HG03066 (cell line): ENCODE results near the gene AGAP1.

Experiments
- ATAC-seq: cut with Tn5 transposase; IDR thresholded peaks from one replicate; pipeline ENCODE4 v1.9.1; 2021; ENCODE audit warnings: low read depth; ENCODE audit not compliant: unreplicated experiment

The AGAP1 gene

DNA sequence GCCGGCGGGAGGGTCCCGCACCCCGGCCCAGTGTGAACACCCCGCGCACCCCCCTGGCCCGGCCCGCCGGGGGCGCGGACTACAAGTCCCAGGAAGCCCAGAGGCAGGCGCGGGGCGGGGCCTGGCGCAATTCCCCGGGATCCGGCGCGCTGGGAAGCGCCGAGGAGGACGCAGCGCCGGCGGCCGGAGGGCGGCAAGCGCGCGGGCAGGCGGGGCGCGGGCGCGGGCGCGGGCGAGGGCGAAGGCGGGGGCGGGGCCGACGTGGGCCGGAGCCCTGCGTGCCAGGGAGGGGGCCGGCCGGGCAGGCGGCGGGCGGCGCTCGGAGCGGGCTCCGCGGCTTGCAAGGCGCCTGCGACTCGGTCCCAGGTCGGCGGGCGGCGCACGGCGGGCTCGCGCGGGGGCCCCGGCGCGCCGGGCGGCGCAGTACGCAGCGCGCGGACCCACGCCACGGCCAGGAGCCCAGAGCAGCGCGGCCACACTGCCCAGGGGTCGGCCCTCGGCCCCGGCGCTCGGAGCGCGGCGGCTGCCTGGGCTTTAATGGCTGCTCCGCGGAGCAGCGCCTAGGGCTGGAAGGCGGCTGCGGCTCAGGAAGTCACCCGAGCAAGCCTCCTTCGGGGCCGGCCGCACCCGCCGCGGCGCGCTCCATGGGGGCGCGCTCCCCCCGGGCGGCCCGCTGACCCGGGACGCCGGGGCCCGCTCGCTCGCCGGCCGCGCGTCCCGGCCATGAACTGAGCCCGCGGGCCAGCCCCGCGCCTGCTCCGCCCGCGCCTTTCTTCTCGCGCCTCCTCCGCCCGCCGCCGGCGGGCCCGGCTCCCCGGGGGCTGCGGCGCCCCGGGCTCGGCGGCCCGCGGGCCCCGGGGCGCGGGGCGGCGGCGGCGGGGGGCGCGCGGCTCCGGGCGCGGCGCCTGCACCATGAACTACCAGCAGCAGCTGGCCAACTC, at the start of gene AGAP1:
Gene AGAP1, plus strand, starts transcription at position 269 of the 941 bp plus-strand sequence.
- ATAC-seq, result peak; percentile 52

DNA sequence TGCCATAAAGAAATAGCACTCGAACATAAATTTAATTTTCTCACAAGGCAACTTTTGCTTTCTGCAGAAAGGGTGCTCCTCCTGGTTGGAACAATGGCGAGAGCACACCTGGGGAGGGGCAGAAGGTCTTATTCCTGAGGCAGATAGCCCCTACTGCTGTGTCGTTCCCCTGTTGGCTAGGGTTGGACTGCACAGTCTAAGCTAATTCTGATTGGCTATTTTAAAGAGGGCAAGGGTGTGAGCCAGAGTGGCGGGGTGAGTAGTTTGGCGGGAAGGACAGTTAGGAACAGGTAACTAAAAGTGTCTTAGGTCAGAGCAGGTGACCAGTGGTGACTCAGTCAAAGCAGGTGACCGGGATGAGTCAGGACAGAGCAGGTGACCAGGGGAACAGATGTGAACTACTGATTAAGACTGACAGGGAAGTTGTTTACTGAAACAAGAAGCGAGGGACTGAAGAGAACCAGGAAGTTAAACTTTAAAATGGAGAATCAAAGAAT, 49.7 kb upstream of the AGAP1 start:
- no peak for ATAC-seq

DNA sequence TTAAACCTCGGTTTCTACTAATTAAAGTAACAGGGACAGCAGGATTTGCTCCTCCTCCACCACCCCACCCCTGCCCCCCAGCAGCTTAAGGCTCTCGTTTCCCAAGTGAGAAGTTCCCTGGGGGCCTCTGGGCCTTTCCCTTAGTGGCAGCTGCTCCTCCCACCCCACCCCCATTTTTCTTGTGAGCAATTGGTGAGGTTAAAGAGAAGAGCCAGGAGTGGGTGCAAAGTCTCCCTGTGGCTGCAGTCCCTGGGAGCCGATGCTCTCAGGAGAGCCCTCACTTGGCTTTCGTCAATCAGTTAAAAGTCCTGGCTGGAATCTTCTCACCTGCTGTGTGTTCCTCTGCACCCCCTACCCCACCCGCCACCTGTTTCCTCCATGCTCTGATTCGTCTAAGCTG, 48.7 kb upstream of the AGAP1 start:
- ATAC-seq, result no peak

DNA sequence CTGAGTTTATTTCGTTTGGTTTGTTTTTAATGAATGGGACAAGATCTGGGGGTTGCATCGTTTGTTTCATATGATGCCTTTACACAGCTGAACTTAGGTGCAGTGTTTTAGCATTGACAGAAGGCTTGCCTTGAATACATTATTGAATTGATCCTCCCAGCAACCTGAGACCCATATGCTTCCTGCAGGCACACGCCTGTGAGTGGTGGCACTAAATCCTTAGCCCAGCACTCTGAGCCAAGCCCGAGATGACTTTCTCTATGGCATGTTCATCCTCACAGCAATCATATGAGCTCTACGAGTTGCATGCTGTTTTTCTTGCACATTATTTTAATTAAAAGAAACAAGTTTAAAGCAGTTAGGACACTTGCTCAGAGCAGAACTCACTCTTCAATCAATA, 47.8 kb upstream of the AGAP1 start:
- no peak for ATAC-seq

GRCh38 chr2:235447210-235447609, 46.6 kb upstream of the AGAP1 start:
- ATAC-seq, result no peak

DNA sequence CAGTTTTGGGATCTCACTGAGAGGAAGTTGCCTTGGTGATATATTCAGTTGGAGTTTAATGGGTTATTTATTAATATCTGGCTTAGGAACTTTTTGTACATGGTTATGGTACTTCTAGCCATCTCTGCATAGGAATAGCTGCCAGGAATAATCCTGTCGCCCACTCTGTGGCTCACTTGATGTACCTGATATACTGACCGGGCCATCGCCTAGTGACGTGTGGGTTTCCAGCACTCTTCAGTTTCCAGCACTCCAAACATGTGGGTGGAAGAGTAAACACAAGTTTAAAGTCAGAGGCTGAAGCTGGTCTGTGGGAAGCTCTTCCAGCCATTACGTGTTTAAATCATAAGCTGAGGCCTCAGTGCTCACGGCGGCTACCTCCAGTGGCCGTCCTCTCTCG, 44.3 kb upstream of the AGAP1 start:
- no peak for ATAC-seq

DNA sequence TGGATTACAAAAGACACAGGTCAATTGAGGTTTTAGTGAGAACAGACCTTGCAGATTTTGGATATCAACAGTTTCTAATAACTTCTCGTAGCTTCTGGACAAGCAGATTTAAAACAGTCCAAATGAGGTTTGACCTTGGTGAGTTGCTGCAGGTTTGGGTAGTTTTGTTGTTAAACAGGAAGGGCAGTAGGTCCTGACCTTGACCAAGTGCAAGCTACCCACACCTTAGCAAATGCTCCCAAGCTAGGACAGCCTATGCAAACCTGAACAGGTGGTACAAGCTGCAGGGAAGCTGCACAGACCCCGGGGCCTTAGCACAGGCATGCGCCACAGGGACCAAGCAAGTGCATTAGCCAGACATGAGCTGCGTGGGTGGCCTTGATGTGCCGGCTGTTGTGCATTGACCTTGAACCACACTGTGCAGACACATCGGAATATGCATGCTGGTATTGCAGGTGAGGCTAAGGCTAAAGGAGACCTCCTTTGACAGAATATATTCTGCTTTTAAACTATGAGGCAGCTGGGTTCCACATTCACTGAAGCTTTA, 40.2 kb upstream of the AGAP1 start:
- ATAC-seq, result no peak

GRCh38 chr2:235458839-235459273, 35.0 kb upstream of the AGAP1 start:
- no peak for ATAC-seq

DNA sequence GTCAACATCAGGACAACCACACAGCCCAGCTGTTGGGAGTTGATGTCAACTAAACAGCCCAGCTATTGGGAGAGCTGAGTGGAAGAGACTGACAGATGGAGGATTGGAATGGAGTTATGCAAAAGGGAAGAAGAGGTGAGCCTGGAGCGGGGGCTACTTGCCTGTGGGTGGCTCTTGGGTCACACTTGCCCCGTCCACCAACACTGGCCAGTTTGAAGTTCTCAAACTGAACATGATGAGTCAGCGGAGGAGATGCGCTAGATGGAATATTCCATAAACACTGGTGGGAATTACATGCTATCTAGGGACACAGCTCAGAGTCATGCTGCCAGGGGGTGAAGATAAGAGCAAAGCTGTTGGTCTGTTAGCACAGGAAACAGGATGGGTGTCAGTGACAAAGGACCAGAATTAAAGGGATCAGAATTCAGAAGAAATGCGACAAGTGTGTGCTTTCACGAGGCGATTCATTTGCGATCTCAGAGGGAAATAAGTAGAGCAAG, 33.2 kb upstream of the AGAP1 start:
- ATAC-seq, result no peak

- no peak for ATAC-seq
Measured at GRCh38 chr2:235461763-235462414, 32.0 kb upstream of the AGAP1 start.

DNA sequence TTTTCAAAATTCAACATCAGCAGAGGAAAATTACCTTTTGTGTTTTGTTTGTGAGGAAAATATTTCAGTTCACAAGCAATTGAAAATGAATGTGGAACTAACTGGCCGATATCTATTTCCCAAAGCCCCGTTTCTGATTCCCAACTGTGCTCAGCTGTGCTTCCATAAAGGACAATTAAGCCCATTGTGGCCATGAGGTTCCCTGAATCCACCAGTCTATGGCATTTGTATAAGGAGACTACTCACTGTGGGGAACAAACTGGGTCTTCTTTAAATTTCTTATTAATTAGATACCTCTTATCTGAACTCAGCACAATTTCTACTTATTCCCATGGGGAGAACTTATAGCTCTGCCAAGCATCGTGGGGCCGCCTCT, 31.4 kb upstream of the AGAP1 start:
- ATAC-seq, result no peak

GRCh38 chr2:235463893-235464292, 29.9 kb upstream of the AGAP1 start:
- ATAC-seq, result no peak

- no peak for ATAC-seq
Measured at GRCh38 chr2:235467588-235467987, 26.3 kb upstream of the AGAP1 start.

- ATAC-seq, result no peak
Measured at GRCh38 chr2:235468978-235469655, 24.7 kb upstream of the AGAP1 start.

- ATAC-seq, result no peak
Measured at GRCh38 chr2:235471186-235471747, 22.6 kb upstream of the AGAP1 start.

DNA sequence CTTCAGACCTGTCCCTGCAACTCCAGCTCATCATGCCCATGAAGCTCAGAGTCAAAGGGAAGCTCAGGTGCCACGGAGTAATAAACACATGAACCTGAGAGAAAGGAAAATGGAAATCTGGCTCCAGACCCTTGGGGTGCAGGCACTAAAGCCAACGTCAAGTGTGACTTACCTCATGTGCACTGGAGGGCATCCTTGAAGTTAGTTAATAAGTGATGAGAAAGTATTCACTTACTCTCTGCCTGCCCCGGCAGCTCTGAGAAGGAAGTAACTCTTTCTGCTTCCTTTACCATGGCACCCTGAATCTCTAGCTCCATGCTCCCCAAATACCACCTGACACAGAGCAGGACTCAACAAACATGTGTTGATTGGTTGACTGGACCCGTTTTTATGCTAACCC, 21.4 kb upstream of the AGAP1 start:
- ATAC-seq, result no peak

DNA sequence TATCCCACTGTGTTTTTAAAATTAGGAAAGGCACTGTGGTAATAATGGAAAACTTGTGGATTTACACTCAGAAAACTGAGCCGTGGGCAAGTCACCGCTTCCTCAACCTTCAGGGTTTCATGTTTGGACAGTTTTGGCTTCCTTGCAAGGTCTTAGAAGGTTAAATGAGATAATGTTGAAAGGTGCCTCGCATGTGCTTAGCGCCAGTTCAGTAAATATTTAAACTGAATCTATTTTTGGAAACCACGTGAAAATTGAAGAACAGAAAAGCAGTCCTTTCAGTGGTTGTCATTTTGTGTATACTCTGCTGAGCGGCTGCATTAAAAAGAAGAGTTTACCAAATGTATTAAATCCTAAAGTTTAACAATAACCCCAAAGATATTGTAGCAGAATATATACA, 15.2 kb upstream of the AGAP1 start:
- no peak for ATAC-seq

- no peak for ATAC-seq
Measured at GRCh38 chr2:235479604-235480003, 14.2 kb upstream of the AGAP1 start.

- no peak for ATAC-seq
Measured at GRCh38 chr2:235480614-235481013, 13.2 kb upstream of the AGAP1 start.

DNA sequence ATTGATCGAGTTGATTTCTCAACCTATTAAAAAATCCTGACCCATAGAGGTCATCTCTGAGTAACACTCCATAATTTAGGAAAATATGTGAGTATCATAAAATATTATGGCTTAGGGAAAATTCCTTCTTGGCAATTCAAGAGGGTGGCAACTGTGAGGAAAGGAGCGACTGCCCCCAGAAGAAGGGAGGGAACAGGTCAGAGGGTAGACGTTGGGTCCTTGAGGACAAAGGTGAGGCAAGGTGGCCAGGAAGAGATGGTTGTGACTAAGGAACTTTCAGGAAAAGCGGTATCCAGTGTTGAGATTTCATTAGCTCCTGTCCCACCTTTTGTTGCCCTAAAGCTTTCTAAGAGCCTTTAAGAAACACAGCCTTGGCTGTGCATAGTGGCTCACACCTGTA, 10.5 kb upstream of the AGAP1 start:
- no peak for ATAC-seq
